GM19395 (cell line): ENCODE measurements around the gene STRA6.

ENCODE experiments used
- ATAC-seq: cut with Tn5 transposase; IDR thresholded peaks from one replicate; pipeline ENCODE4 v1.9.1; 2021; ENCODE audit warnings: mild to moderate bottlenecking, moderate library complexity; ENCODE audit not compliant: unreplicated experiment

STRA6 gene

DNA sequence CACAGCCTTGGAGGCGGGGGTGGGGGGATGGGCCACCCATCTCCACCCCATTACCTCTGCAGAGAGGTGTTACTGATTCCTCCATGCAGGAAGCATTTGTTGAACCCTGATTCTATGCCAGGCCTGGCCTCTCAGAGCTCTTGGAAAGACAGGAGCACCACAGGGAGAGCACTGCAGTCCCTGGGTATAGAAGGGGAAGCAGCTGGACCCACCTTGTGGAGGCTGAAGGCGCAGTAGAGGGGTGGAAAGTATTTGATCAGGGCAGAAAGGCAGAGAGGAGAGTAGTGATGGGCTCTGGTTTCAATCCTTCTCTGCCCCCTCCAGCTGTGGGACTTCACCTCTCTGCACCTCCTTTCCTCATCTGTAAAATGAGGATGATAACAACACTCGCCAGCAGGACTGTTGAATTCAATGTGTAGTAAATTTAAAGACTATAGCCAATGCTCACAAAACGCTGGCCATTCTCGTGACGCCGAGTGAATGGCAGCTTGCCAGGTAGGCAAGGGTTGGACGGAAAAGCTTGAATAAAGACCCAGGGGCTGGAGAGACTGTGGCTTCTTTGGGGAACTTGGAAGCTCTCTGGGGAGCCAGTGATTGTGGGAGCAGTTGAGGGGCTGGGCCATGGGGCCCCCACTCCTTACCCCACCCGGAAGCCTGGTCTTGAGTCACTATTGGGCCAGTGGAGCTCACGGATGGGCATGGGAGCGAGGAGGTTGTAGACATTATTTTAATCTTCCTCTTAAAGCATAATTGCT is 25.6 kb upstream of the STRA6 start:
- ATAC-seq = no peak

DNA sequence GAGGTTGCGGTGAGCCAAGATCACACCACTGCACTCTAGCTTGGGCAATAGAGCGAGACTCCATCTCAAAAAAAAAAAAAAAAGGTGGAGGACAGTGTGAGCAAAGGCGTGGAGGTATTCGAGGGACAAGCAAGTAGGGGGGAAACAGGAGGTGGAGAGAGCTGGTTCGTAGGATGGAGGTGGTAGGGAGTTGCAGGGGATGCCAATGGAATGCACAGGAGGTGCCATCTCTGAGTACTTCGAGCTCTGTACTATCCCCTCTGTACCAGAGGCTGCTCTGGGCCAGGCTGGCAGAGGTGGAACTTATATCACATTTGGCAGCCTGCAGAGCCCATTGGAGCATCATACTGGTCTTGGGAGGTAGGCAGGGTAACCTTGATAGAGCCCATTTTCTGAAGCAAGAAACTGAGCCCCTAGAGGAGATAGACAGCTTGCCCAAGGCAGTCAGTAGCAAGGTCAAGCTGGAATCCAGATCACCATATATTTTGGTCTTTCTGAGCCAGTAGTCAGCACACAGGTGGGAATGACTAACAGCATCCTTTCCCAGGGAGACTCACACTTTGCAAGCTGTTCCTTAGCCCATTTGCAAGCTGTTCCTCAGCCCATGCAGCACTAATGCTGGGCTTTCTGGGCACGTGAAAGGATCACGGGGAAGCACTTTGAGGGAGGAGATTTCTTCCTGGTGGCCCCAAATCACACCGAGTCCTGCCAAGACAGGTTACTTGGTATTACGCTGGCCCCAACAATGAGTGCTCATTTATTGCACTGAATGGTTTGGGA is 24.4 kb upstream of the STRA6 start:
- ATAC-seq = no peak

DNA sequence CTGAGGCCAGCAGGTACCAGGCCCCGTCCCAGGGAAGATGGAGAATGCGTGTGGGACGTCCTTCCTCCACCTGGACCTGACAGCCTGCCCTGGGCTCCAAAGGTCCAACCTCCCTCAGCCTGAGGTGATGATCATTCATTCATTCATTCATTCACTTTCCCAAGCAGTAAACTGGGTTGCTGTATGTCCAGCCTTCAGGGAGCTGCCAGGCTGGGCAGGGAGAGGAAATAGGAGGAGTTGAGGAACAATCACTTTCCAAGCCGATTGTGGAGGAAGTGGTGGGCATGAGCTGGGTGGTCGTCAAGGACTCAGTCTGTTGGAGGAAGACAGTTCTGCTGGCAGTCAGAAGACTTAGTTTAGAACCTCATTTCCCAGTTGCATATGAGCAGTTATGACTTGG is 23.3 kb upstream of the STRA6 start:
- no peak for ATAC-seq

DNA sequence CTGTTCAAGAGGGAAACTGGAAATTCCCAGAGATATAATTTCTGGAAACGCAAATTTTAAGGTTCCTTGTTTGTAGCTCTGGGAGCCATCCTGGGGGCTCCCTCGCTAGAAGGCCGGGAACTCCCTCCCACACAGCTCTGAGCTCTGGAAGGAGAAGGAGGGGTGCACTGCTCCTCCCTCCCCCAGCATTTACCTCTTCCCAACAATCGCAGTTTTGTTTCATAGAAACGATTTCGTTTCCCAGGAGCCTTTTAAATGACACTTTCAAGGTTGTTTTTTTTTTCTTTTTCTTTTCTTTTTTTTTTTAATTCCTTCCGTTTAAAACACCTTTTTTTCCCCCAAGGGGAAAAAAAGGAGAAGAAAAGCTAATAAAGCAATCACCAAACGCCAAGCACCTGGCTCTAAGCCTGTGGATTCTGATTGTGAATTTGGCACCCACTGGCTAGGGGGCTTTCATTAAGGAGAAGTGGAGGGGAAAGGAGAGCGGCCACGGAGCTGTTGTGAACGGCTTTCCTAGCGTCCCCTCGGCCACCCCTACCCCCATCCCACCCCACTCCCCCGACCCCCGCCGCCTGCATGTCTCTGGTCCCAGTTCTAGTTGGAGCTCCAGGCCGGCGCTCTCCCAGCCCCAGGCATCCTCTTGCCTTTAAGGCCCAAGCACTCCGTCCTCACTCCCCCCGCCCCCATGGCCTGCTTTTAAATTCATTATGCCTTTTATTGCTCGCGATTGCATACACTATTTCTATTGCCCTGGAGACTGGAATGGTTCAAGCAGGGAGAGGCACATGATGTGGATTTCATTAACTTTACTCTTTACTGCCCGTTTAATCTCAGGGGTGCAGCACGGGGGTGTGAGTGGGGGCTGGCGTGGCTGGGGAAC is 19.9 kb upstream of the STRA6 start:
- ATAC-seq = no peak

DNA sequence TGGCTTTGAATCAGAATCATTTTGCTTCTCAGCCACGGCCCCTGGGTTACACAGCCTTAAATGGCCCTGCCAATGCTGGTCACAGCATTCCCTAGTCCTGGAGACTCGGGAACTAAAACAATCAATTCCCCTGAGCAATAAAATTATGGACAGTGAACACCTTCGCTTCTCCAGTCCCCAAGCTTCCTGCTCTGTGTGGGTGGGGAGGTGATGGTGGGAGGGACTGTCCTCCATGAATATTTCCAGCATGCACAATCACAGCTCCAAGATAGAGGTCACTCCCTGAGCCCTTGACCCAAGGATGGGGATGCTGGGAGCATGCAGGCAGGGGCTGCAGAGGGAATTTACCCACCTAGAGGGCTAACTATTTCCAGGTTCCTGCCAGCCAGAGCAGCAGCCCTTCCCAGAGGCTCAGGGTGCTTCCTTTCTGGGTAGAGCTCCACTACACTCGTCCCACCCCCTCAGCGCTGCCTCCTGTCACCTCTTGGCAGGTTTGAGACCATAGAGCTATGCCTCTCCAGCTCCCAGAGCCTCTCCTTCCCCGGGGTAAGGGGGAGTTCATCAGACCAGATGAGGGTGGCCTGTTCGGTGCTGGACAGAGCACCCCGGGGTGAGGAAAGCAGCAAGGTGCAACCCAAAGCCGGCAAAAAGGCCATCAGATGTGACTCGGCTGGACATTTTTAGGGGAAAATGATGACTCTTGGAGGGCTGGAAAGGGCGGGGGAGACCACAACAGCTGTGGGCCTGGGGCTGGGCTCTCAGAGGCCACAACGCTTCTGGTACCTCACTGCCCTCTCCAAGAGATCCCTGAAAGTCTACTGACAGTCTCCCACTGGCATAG is 19.0 kb upstream of the STRA6 start:
- no peak for ATAC-seq

DNA sequence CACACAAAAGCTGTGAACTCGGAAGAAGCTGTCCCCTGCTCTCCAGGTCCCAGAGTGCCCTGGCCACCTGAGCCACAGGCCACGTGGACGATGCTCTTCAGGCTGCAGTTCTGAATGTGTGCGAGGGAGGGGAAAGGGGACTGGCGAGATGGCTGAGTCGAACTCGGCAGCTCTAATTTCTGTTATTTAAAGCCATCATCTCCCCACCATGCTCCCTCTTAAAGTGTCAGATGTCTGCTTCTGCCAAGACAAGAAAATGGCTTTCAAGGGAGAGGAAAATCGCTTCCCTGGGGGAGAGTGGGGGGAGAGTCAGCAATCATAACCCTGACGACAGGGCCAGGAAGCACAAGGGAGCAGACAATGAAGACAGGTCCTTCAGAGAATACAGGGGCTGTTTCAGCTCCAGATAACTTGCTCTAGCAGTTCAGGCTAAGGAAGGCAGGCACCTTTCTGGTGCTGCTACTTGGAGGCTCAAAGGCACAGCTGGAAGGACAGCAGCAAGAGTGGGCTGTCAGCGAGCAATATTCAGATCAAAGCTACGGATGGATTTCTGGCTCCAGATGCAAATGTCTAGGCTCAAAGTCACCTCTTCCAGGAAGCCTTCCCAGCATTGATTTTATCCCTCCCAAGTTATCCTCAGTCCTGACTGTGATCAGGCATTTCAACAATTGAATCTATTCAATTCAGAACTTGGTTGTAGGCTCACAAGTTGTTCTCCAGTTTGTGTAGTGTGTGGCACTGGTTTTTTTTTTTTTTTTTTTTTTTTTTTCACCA is 18.1 kb upstream of the STRA6 start:
- no peak for ATAC-seq

DNA sequence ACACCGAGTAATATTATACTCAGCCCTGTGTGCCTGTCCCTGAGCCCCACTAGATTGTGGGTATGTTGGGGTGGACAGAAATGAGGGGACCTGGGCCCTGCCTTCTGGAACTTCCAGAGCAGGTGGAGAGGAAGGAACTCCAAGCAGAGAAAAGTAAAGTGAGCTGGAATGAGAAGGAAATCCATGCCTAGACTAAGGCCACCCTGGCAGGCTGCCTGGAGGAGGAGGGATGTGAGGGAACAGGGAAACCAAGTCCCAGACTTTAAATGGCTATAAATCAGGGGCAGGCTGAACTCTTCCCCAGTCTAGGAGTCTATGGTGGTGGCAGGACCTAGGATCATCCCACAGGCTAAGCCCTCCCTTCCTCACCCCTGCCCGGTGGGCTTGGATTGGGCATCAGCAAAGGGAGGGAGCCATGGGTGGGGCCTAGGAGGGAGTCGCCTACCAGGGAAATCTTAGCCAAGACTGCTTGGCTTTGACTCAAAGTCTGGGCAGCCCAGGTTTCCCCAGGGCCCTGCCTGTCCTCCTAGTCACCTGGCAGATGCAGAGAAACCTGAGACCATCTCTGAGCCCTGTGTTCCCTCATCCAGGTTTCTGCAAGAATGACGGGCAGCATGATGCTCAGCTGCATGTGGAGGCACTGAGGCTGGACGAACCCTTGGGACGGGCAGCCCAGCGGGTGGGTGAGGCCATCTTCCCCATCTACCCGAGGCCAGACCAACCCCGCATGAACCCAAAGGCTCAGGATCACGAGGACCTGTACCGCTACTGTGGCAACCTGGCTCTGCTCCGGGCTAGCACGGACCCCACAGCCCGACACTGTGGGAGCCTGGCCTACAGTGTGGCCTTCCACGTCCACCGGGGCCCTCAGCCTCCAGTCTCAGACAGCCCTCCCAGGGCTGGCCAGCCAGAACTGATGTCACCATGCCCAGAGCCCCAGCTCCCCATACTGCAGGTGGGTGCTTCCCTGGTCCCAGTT is 15.6 kb upstream of the STRA6 start:
- ATAC-seq = no peak

DNA sequence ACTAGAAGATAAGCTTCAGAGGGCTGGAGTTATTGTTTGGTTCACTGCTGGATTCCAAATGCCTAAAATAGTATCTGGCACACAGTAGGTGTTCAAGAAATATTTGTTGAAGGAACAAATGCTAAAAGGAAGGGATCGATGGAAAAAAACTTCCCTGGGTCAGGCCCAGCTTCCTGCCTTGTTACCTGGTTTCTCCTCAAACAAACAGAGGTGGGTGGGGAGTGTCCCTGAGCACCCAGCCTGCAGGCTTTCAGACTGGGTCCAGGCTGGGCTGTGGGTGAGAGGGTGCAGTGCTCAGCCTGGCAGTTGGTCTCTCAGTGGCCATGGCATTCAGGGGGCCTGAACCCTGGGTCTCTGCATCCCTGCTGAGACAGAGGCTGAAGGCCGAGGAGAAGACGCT is 14.4 kb upstream of the STRA6 start:
- no peak for ATAC-seq

DNA sequence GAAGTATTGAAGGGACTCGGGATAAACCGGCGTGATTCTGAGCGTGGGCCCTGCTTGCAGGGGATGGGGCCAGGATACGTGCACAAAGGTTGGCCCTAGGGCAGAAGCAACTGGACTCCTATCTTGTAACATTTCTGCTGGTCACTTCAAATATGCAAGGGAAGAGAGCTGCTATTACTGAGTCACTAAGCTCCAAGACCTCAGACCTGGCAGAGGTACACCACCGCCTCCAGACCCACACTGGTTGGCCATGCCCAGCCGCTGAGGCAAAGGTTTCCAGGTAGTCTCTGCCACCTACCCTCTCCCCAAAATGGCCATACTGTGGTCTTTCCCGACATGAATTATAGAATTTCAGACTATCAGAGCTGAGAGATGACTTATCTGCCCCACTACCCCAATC is 13.4 kb upstream of the STRA6 start:
- ATAC-seq = no peak

DNA sequence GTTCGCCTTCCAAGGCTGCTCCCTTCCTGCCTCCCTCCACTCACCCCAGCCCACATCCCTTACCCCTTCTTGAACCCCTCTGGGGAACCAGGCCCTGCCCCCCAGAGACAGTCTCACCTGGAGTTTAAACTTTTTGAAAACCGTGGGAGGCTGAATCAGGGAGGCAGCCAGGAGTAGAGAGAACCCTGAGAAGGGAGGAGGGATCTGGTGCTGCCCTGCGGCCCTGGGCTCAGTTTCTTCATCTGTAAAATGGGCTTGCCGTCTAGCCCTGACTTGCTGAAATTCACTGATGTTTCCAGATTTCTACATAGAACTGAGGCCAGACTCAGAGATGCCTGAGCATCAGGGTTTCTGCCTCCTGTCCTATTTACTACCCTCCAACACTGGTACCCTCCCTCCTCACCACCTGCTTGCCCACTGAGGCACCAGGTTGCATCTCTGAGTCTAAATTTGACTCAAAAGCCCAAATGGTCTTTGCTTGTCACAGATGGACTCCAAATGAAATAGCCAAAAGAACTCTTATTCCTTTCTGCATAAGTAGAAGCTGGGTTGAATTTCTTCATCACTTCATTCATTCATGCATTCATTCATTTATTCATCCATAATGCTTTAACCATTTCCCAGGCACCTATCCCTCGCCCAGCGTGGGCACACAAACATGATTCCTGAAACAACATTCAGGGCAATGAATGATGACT is 11.9 kb upstream of the STRA6 start:
- ATAC-seq = no peak

DNA sequence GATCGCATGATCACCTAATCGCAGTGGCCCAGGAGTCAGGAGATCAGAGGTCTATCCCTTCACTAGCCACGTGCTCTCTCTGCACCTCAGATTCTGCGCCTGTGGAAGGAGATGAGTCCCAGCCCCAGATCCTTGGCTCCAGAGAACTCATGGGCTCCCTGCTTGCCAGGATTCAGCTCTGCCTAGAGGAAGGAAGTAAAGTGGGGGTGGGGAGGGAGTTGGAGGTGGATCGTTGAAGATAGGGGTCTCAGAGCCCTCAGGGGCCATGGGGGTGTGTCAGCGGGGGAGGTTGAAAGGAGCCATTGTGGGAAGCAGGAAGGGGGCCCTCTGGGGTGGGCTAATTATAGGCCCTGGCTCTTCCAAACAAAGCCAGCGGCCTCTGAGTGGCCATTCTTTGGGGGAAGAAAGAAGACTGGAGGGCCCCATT is 11.3 kb upstream of the STRA6 start:
- no peak for ATAC-seq

DNA sequence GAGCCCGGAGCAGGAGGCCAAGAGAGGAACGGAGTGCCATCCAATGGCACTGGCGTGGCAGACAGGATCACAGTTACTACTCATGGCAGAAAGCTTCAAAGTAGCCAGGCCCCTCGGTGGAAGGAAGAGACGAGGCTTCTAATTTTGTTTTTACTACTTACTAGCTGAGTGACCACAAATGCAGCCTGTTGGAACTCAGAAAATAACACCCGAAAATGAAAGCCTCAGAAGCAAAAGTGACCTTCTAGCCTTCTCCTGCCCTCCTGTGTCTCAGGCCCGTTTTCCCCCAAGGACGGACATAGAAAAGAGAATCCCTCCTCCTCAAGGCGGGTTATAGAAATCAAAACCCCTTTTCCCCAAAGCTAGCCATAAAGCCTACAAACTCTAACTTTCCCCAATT is 9.9 kb upstream of the STRA6 start:
- no peak for ATAC-seq

DNA sequence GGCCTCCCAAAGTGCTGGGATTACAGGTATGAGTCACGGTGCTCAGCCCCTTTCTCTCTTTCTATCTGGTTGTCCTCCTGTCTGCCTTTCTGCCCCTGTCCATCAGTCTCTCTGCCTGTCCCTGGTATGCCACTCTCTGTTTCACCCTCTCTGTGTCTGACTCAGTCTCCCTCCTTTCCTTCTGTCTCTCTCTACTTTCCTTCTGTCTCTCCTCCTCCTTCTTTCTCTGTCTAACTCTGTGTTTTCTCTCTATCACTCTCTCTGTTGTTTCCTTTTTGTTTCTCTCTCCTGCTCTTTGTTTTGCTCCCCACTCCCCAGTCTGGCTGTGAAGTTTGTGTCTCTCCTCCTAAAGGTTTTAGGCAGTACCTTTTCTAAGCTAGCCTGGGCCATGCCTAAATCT is 9.1 kb upstream of the STRA6 start:
- no peak for ATAC-seq

DNA sequence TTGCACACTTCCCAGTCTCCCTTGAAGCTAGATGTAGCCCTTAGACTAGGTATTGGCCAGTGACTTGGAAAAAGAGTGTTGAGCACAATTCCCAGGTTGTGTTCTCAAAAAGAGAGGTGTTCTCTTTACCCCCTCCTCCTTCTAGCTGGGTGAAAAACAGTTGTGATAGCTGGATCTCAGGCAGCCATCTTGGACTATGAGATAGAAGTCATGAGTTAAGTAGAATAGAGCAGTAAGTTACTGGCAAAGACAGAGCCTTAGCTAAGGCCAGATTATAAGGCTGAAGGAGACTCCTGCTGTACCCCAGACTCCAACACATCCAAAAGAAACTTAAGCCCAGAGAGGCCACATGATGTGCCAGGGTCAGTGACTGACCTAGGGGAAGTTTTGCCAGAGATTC is 8.1 kb upstream of the STRA6 start:
- ATAC-seq = no peak

DNA sequence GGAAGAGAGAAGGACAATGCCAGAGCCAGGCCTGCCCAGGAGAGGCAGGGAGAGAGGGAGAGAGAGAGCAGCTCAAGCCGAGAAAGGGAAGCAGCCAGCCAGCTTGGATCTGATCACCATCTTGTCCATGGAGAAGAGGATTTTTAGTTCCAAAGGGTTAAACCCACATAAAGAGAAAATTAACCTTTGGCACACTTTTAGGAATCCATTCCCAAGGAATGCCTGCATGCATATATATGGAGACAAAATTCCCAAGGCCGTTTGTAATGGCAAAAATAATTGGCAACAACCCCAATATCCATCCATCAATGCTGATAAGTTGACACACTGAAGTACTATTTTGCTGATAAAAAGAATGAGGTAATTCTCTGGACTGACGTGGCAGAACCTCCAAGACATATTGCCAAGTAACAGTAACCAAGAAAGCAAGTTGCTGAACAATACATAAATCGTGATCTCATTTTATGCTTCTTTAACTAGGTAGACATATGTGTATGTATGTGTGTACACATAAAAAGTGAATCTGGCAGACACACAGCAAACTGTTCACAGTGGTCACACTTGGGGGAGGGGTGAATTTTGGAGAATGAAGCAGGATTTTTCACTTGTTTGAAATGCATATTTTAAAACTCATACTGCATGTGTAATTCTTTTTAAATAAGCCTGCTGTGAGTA is 7.5 kb upstream of the STRA6 start:
- ATAC-seq = no peak

DNA sequence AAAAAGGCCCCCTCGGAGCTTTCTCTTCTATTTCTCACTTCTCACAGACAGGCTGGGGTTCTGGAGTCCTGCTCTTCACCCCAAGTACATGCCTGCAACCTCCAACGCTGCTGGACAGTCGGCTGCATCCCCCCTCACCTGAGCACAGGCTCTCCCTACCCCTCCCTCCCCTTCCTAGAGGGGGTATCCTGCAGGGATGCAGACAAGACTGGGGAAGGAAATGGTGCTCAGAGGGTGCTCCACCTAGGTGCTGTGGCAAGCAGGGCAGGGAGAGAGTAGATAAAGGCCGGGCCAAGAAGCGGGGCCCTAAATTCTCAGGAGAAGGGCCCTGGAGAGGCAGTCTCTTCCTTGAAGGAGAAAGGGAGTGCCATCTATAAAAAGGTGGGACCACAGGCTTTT is 7.0 kb upstream of the STRA6 start:
- ATAC-seq = no peak

DNA sequence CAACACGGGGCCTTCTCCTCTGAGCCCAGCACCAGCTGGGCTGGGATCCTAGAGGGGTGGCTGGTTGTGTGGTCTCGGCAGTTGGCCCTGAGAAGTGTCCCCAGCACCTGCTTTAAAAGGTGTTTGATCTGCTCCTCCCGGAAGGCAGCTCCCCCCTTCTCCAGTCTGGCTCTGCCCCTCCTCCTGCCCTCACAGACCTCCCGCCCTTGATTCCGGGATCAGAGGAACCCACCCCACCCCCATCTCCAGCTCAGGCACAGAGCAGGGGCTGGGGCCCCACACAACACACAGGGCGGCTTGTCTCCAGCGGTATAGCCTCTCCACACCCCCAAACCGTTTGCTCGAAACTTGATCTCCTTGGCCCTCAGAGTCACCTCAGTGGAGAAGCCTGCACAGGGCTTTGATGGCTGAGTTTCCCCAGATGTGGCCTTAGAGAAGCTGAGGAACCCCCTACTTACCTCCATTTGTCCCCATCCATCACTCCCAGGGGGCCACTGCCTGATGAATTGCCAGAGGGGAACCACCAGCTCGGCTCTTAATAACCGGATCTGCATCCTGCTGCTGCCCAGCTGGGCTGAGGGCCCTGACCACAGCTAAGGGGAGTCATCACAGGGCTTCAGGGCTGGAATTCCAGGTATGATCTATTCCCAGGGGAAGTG is 6.4 kb upstream of the STRA6 start:
- no peak for ATAC-seq
